Iris pigment epithelial cell (primary cell): Measurements from ENCODE around the gene SFMBT2.

ENCODE experiments used
- DNase-seq: peaks from one replicate; pipeline ENCODE4 v3.0.0-alpha.2; 2011; ENCODE audit warnings: low read depth

SFMBT2 gene

DNA sequence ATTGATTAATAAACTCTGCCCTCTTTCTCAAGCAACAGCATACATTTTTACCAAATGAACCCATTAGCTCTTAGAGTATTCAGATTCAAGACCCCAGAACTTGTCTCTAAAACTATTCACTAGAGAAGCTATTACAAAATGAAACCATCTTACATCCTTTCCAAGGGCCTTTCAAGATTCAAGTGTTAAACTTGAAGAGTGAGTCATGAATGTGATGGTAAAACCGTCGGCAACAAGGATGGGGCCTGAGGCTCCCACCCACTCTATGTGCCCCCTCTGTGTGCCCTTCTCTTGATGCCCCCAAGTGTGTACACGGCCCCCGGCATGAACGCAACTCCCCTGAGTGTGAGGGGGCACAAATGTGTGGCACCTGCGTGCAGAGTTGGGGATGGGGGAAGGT is 46.4 kb downstream of the SFMBT2 start:
- DNase-seq, result no peak

GRCh38 chr10:7363700-7364099 is 47.1 kb downstream of the SFMBT2 start:
- DNase-seq, result no peak

GRCh38 chr10:7362471-7362870 is 48.4 kb downstream of the SFMBT2 start:
- no peak for DNase-seq

DNA sequence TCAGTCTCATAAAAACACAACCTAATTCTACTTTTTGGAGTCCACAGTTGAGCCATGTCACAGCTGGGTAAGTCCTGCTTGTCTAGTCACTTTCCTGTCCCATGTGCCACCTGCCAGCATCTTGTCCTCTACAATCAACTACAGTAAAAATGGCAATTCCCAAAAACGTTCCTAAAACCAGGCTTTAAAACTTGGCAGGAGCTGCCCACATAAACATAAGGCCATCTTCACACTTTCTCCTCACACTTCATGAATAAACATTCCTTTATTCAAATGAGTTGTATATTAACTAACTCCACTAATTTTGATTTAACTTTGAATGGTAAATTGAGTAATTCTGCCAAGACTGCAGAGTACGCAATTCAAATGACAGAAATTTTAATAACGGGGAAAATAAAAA is 49.5 kb downstream of the SFMBT2 start:
- DNase-seq, result no peak

DNA sequence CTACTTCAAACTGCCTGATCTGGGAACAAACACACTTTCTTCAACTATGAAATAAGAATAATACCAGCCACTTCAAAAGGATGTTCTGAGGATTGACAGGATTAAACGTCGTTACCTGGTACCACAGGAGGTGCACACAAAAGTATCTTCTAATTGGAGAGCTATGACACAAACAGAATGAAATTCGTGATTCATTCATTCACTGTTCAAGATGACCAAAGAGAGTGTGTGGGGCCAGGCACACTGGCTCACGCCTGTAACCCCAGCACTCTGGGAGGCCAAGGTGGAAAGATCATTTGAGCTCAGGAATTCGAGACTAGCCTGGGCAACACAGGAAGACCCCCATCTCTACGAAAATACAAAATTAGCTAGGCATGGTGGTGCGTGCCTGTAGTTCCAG is 50.9 kb downstream of the SFMBT2 start:
- no peak for DNase-seq

- DNase-seq, result no peak
Observed at GRCh38 chr10:7359356-7359755, 51.5 kb downstream of the SFMBT2 start.

GRCh38 chr10:7357193-7357592 is 53.6 kb downstream of the SFMBT2 start:
- no peak for DNase-seq

DNA sequence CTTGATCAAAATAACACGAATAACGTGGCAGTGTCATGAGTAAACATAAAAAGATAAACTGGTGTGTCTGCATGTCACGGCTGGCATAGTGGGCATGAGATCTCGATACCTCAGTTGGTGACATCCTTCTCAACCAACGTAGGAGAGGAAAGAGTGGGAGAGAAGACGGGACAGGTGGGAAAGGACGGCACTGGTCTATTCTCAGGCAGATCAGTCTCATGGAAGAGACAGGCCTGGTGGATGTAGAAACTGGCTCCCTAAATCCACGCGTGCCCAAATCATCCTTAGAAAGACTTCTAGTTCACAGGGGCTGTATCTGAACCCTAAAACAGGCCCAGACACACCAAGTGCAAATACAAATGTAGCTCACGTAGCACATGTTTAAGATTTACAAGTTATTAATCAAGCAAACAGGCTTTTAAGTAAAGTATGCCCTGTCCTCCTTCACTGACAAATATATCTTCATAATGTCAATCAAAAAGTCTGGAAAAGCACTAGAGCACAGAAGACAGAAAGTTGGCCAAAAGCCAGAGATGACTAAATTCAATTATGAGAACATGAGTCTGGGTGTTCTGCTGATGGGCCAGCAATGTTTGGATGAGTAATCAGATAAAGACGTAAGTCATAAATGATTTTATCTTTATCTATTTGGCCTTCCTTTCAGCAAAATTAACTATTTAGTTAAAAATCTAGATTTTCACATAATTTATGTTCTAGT is 56.3 kb downstream of the SFMBT2 start:
- DNase-seq, result peak; percentile 70

DNA sequence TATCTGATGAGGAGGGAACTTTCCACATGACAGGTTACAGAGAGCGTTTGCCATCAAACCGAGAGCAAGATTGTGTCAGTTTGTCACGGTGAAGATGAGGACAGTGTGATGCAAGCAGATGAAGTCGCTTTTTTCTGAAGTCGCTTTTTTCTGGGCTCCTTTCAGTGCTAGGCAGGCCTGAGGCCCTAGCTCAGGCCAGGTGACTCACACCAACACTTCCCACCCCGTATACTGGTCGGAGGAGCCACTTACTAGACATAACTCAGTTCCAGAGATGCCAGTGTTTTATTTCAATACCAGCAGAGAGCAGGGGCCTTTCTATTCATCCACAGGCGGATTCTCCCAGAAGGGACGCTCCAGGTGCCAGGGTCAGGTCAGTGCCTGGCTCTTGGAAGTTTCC is 58.9 kb downstream of the SFMBT2 start:
- no peak for DNase-seq

GRCh38 chr10:7350541-7351195 is 60.2 kb downstream of the SFMBT2 start:
- DNase-seq, result no peak

GRCh38 chr10:7345717-7346116 is 65.1 kb downstream of the SFMBT2 start:
- no peak for DNase-seq

DNA sequence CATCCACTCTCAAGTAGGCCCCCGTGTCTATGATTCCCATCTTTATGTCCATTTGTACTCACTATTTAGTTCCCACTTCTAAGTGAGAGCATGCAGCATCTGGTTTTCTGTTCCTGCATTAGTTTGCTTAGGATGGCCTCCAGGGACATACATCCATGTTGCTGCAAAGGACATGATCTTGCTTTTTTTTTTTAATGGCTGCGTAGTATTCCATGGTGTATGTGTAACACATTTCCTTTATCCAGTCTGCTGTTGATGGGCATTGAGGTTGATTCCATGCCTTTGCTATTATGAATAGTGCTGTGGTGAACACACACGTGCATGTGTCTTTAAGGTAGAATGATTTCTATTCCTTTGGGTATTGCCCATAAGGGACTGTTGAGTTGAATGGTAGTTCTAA is 67.8 kb downstream of the SFMBT2 start:
- DNase-seq, result no peak

DNA sequence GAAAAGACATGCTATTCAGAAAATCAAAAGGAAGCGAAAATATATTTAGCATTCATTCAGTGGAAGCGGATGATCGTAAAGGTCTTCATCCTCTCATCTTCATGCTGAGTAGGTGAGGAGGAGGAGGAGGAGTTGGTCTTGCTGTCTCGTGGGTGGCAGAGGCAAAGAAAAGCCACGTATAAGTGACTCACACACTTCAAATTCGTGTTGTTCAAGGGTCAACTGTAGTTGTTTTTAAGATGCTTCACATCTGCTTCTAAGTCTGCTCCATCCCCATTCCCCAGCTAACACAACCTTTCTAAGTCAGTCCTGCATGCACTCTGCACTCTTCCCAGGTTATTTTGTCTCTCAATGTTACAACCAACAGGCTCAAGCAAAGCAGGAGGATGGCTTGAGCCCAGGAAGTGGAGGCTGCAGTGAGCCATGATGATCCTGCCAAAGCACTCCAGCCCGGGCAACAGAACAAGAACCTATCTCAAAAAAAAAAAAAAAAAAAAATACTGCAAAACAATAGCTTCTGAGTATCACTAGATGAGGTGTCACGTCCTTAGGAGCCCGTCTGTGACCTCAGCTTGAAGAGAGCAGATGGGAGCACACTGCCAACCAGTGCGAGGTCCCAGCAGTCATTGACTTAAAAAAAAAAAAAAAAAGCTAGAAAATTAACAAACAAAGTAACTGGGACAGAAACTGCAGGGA is 70.5 kb downstream of the SFMBT2 start:
- no peak for DNase-seq

DNA sequence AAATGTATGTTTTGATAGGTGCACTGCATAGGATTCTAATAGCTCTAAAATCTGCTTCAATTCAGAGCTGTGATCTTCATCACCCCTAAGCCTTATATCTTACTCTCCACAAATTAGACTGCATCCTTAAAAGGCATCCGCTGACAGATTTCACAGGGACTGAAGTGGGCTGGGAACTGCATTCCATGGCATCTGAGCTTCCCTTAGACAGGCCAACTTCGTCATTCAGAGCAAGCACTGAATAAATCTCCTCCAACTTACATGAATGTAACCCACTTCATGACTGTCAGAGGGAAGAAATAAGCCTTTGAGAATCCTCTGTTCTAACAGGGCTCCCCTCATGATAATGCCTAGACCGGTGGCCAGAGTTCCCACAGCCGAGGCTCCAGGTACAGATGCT is 71.3 kb downstream of the SFMBT2 start:
- no peak for DNase-seq

GRCh38 chr10:7338469-7338868 is 72.4 kb downstream of the SFMBT2 start:
- DNase-seq, result no peak

DNA sequence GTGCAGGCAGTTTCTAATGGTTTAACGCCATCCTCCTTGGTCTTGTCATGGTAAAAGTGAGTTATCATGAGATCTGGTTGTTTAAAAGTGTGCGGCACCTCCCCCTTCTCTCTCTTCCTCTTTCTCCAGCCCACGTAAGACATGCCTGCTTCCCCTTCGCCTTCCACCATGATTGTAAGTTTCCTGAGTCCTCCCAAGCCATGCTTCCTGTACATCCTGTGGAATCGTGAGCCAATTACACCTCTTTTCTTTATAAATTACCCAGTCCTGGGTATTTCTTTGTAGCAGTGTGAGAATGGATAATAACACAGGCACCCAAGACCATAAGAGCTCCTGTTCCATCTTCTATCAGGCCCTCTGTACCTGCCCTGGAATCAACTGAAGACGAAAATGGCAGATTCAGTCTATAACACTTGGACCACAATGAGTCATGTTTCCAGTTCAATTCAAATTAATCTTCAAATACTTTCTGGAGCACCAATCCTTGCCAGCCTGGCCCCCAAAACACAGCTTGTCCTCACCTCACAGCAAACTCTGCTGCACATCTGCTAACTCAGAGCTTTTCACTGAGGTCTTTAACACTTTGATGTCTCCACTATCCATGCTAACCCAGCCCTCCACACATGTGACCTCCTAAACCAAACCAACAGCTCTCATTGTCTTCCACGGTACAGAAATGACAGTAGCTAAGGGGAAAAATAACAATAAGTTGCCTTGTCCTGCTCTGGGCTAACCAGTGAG is 73.2 kb downstream of the SFMBT2 start:
- no peak for DNase-seq

DNA sequence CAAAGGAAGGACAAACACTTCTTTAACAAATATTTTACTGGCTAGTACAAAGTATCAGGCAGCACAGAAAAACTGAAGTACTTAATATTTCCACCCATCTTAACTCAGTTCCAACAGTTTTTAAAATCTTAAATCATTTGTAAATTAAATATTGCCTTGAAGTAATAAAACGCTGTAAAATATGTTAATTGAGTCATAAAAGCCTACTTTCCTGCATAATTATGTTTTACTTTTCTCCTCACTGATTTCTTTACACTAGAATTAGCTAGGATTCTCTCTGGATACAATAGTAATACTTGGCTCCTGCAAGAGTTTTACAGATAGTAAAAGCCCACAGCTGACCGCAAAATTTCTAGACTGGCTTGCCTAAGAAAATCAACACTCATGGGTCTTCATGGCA is 74.9 kb downstream of the SFMBT2 start:
- no peak for DNase-seq

DNA sequence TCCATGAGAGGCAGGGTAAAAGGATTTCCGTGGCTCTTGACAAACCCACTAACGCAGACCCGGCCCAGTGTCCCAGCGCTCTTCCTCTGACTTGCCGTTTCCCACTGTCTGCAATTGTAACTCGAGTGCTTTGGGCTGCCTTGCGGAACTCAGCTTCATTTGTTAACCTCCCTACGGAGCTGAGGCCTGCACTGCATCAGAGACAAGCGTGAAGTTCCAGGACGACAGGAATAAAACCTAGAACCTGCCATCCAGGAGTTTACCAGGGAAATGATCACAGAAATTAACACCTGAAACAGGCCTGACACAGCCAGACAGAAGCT is 76.2 kb downstream of the SFMBT2 start:
- no peak for DNase-seq

DNA sequence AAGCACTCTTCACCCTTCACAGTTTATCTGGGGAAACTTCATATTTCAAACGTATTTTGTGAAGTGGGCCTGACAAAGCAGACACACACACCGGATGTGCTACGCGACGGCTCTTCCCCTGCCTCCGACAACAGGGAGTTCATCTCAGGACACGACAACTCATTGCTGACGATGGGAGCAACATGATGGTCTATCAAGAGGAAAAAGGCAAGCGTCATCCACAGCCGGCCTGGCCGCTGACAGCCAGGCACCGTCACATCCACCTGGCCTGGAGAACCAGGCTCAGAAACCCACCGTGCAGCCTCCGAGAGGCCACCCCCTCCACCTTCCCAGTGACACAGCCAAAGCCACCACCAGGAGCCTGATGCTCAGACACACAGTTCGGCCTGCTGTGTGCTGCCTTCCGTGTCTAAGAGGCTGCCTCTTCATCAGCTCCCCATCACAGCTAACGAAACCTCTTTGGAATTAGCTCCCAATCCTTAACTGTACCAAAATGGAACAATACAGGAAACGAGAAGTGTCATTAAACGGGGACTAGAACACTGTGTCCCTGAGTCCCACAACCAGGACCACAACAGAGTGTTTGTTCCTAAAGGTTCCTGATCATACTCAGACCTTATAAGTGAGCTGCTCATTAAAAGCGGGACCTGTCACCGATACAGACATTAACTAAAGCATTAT is 76.7 kb downstream of the SFMBT2 start:
- no peak for DNase-seq

- DNase-seq, result no peak
Observed at GRCh38 chr10:7329219-7329618, 81.6 kb downstream of the SFMBT2 start.

DNA sequence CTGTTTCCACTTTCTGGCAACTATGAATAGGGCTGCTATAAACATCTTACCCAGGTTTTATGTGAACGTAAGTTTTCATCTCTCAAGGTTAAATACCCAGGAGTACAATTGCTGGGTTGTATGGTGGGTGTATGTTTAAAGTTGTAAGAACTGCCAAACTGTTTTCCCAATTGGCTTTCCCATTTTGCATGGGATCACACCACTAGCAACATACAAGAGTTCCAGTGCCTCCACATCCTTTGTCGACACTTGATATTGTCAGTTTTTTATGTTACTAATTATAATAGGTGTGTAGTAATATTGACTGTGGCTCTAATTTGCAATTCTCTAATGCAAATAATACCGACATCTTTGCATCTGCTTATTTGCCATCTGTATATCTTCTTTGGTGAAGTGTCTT is 82.9 kb downstream of the SFMBT2 start:
- DNase-seq, result no peak

DNA sequence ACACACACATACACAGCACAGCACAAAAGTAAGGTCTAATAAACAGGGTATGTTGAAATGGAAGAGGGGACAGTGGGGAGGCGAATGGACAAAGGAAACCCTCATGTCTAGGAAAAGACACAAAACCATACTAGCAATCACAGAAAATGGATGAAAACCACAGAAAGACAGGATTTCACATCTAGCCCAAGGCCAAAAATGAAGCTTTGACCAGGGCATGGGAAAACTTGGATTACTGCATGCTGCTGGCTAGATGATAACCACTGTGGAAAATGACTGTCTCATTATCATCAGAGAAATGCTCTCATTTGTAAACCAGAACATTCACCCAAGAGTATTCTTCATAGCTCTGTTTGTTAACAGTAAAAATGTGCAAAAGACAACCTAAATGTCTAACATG is 88.2 kb downstream of the SFMBT2 start:
- DNase-seq, result no peak
